Activated naive CD8-positive, alpha-beta T cell (primary cell): ENCODE results near the gene CITED4.
A peak's percentile ranks its signal among the peaks of the same experiment; 100 is the strongest.

Experiments
- H3K27ac Mint-ChIP-seq: one replicate; pipeline ENCODE4 v1.8.0; 2021; ENCODE audit warnings: mixed read lengths
- H3K27me3 Mint-ChIP-seq: one replicate; pipeline ENCODE4 v1.8.0; 2021; ENCODE audit warnings: mixed read lengths
- H3K36me3 Mint-ChIP-seq: one replicate; pipeline ENCODE4 v1.8.0; 2021; ENCODE audit warnings: mixed read lengths
- H3K4me1 Mint-ChIP-seq: one replicate; pipeline ENCODE4 v1.8.0; 2021; ENCODE audit warnings: low read depth, mixed read lengths
- H3K4me3 Mint-ChIP-seq: one replicate; pipeline ENCODE4 v1.8.0; 2021; ENCODE audit warnings: mild to moderate bottlenecking, mixed read lengths
- H3K9me3 Mint-ChIP-seq: one replicate; pipeline ENCODE4 v1.8.0; 2021; ENCODE audit warnings: low read depth, mixed read lengths

Gene CITED4

DNA sequence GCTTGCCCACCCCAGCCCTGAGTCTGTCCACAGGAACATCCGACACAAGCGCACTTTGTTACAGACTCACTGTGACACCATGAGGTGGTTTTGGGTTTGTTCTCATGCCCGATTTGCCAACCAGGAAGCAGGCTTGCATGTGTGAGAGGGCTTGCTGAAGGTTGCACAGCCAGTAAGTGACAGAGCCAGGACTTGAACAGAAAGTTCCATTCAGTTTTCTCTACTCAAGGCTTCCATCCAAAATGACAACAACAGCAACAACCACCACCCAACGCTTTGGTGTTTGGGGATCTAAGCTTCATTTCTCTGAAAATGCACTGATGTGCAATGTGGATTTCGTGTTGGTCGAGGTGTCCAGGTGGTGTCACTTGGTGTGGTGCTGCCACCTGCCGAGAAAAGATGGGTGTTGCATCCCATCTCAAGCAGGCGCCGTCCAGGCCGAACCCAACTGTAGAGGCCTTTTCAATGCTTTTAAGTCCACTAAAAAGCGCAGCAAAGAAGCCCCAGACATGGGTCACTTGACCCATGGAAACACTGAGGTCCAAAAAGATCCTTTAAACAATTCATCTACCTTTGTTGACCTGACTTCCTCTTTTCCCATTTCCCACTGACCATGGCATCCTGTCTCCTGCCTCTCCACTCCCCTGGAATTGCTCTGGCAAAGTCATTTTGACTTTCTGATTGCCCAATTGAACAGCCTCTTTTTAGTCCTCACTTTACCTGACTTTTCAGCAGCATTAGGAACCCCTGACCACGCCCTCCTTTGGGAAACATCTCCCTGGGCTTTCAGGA, 12.2 kb downstream of the CITED4 start:
- H3K27ac Mint-ChIP-seq, result no peak overlapping the region
- H3K4me1 Mint-ChIP-seq, result peaks cover 21% of the 10 kb centered on the region
- no peaks in the 10 kb centered on the region for H3K36me3 Mint-ChIP-seq
- no peaks in the 10 kb centered on the region for H3K9me3 Mint-ChIP-seq
- H3K4me3 Mint-ChIP-seq, result peak overlapping the region; percentile 66
- H3K27me3 Mint-ChIP-seq, result no peaks in the 10 kb centered on the region

DNA sequence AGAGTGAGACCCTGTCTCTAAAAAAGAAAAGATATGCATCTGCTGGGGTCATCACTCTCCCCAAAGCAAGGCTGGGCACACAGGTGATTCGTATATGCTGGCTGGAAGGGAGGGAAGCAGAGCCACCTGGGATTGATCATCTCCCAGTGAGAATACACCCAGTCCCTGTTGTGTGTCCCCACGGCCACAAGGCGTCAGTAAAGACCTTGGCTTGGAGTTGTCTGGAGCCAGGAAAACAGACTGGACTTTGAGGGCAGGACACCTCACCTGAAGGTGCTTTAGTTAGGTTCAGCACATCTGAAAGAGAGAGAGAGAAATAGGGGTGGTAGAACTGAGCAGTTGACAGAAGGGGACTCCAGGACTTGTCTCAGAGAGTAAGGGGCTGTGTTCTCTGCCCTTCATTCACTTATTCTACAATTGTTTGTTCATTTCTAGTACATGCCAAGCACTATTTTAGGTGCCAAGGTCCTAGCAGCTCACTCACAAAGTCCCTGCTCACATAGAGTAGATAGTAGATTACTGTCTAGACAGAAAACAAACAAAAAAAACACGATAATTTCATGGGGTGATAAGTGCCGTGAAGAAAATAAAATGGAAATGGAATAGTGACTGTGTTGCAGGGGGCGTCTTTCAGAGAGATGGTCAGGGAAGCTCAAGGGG, 13.5 kb downstream of the CITED4 start:
- Mint-ChIP-seq H3K27ac (no peak overlapping the region), H3K36me3 (no peaks in the 10 kb centered on the region), H3K9me3 (no peaks in the 10 kb centered on the region), H3K4me3 (no peak overlapping the region), H3K27me3 (no peaks in the 10 kb centered on the region), H3K4me1 (peaks cover 25% of the 10 kb centered on the region)

GRCh38 chr1:40847023-40847745, 15.0 kb downstream of the CITED4 start:
- peaks cover 4% of the 10 kb centered on the region for H3K36me3 Mint-ChIP-seq
- no peak overlapping the region for H3K27ac Mint-ChIP-seq
- peaks cover 25% of the 10 kb centered on the region for H3K4me1 Mint-ChIP-seq
- no peak overlapping the region for H3K4me3 Mint-ChIP-seq
- H3K9me3 Mint-ChIP-seq, result no peaks in the 10 kb centered on the region
- H3K27me3 Mint-ChIP-seq, result no peaks in the 10 kb centered on the region

- Mint-ChIP-seq H3K9me3 (no peaks in the 10 kb centered on the region), H3K27me3 (no peaks in the 10 kb centered on the region), H3K4me1 (peaks cover 33% of the 10 kb centered on the region), H3K36me3 (peaks cover 4% of the 10 kb centered on the region), H3K4me3 (no peak overlapping the region), H3K27ac (no peak overlapping the region)
Observed at GRCh38 chr1:40845895-40846294, 16.3 kb downstream of the CITED4 start.

DNA sequence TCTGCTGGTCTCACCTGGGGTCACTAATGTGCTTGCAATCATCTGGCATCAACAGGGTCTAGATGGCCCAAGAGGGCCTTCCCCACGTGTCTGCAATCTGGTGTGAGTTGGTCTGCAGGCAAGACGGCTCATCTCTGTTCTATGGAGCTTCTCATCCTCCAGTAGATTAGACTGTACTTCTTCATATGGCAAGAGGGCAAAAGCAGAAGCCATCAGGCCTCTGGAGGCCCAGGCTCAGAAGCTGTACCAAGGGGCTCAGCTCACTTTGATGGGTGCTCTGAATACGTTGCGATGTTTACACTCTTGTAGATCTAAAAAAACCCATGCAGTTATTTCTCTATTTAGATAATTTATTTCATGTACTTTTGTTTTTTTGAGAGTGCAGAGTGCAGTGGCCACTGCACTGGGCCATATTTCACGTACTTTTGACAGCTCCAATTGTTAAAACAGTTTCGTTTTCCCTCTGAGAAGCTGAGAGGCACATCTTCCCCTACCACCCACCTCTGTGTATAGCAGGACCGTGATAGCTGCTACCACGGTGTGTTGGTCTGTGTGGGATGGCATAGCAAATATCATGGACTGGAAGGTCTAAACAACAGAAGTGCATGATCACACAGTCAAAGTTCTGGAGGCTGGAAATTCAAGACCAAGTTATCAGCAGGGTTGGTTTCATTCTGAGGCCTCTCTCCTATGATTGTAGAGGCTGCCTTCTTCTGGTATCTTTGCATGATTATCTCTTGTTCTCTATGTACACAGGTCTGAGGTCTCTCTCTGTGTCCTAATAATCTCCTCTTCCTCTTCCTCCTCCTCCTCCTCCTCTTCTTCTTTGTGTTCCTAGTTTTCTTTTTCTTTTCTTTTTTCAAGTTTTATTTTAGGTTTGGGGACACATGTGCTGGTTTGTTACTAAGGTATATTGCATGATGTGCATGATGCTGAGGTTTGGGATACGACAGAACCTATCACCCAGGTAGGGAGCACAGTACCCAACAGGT, 17.0 kb downstream of the CITED4 start:
- H3K27ac Mint-ChIP-seq, result peak overlapping the region; percentile 81
- peaks cover 4% of the 10 kb centered on the region for H3K36me3 Mint-ChIP-seq
- peak overlapping the region; percentile 60 for H3K4me3 Mint-ChIP-seq
- H3K9me3 Mint-ChIP-seq, result no peaks in the 10 kb centered on the region
- H3K27me3 Mint-ChIP-seq, result no peaks in the 10 kb centered on the region
- peaks cover 39% of the 10 kb centered on the region for H3K4me1 Mint-ChIP-seq

DNA sequence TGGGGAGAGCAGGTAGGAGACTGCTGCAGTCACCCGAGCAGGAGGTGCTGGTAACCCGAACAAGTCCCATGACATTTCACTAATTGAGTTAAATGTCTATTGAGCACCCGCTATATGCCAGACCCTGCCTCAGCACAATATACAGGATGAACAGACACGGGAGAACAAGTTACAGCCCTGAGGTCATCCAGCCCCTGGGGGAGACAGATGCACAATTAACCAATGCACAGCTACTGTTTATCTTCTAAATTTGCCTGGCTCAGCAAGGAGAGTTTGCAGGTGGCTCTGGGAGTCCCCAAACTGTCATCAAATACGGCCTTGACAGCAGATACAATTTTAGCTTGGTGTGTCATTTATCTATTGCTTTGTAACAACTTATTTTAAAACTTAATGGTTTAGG, 18.1 kb downstream of the CITED4 start:
- Mint-ChIP-seq H3K27me3 (no peaks in the 10 kb centered on the region), H3K9me3 (no peaks in the 10 kb centered on the region), H3K4me1 (peaks cover 44% of the 10 kb centered on the region), H3K27ac (no peak overlapping the region), H3K4me3 (no peak overlapping the region), H3K36me3 (peaks cover 4% of the 10 kb centered on the region)

GRCh38 chr1:40842691-40843090, 19.5 kb downstream of the CITED4 start:
- Mint-ChIP-seq H3K4me3 (no peak overlapping the region), H3K27ac (peak overlapping the region; percentile 5), H3K36me3 (peaks cover 4% of the 10 kb centered on the region), H3K27me3 (no peaks in the 10 kb centered on the region), H3K9me3 (no peaks in the 10 kb centered on the region), H3K4me1 (peaks cover 46% of the 10 kb centered on the region)

- H3K27me3 Mint-ChIP-seq, result no peaks in the 10 kb centered on the region
- peak overlapping the region; percentile 5 for H3K27ac Mint-ChIP-seq
- peaks cover 4% of the 10 kb centered on the region for H3K36me3 Mint-ChIP-seq
- peaks cover 46% of the 10 kb centered on the region for H3K4me1 Mint-ChIP-seq
- no peaks in the 10 kb centered on the region for H3K9me3 Mint-ChIP-seq
- H3K4me3 Mint-ChIP-seq, result no peak overlapping the region
Observed at GRCh38 chr1:40842207-40842606, 20.0 kb downstream of the CITED4 start.

- Mint-ChIP-seq H3K4me1 (peaks cover 44% of the 10 kb centered on the region), H3K9me3 (no peaks in the 10 kb centered on the region), H3K27ac (peak overlapping the region; percentile 38), H3K4me3 (peak overlapping the region; percentile 14), H3K27me3 (no peaks in the 10 kb centered on the region), H3K36me3 (peaks cover 4% of the 10 kb centered on the region)
Observed at GRCh38 chr1:40841602-40842001, 20.6 kb downstream of the CITED4 start.

GRCh38 chr1:40840526-40841323, 21.4 kb downstream of the CITED4 start:
- H3K4me1 Mint-ChIP-seq, result peaks cover 38% of the 10 kb centered on the region
- H3K27ac Mint-ChIP-seq, result peak overlapping the region; percentile 28
- peak overlapping the region; percentile 44 for H3K4me3 Mint-ChIP-seq

DNA sequence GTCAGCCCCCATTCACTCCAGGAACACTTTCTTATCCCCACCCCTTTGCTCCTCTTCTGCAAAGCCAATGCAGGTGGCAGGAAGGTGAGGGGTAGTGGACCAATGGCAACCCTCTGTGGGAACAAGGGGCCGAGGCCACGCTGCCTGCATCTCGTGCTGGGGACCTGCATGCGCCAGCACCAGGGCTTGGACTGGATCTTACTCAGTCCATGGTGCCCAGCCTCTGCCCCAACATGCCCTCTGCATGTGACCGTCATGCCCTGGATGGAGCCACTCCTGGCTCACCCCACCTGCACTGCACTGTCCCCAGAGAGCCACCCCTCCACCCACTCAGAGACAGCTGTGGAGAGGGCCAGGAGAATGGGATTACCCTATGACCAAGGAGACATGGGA, 22.2 kb downstream of the CITED4 start:
- Mint-ChIP-seq H3K27me3 (no peaks in the 10 kb centered on the region), H3K4me3 (no peak overlapping the region), H3K36me3 (peaks cover 4% of the 10 kb centered on the region), H3K4me1 (peaks cover 31% of the 10 kb centered on the region), H3K9me3 (no peaks in the 10 kb centered on the region), H3K27ac (no peak overlapping the region)

More at GRCh38 chr1:40840526-40841323, 21.4 kb downstream of the CITED4 start:
- Mint-ChIP-seq H3K36me3 (peaks cover 4% of the 10 kb centered on the region), H3K9me3 (no peaks in the 10 kb centered on the region), H3K27me3 (no peaks in the 10 kb centered on the region)

DNA sequence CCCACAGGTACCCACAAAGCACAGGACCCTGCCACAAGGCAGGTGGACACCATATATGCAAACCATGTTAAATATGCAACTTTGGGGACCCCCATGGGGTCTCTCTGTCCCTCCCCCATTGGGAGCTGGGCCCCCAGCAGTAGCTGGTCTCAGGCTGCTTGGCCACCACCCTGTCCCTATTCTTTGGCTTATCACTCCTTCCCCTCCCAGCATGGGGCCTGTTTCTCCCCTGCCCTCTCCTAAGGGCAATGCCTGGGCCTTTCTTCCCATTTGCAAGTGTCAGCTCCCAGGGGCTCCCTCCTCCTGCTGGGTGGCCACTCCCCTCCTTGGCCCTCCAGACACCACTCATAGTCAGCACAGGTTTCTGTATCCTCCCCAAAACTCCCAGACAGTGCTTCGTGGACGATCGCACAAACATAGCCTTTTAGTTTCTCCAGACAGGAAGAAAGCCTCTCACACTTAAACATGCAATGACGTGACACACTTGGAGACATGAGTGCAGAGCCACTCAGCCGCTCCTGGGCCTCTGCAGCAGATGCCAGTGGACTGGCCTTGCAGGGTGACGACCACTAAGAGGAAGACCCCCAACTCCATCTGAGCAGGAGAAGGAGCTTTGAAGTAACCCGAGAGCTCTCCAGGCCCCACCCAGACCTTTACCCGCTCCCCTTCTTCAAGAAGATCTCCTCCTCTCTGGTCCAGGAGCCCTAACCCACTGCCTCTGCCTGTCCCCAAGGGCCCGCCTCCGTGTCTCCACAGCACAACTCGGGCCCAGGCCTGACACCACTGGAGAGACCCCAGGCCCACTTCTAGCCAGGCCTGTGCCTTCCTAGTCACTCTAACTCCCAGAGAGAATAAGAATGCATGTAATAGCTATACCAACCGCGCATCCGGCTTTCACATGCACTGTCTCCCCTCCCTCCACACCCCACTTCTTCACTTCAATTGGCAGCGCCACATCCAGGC, 22.9 kb downstream of the CITED4 start:
- Mint-ChIP-seq H3K27ac (peak overlapping the region; percentile 67), H3K36me3 (peaks cover 4% of the 10 kb centered on the region), H3K9me3 (no peaks in the 10 kb centered on the region), H3K4me3 (no peak overlapping the region), H3K27me3 (no peaks in the 10 kb centered on the region), H3K4me1 (peaks cover 28% of the 10 kb centered on the region)
